HG02571 (cell line): ENCODE measurements around the gene PRICKLE4.

Experiments
- ATAC-seq: cut with Tn5 transposase; IDR thresholded peaks from one replicate; pipeline ENCODE4 v1.9.1; 2021; ENCODE audit warnings: mild to moderate bottlenecking, moderate library complexity; ENCODE audit not compliant: unreplicated experiment

Gene PRICKLE4, protein sequence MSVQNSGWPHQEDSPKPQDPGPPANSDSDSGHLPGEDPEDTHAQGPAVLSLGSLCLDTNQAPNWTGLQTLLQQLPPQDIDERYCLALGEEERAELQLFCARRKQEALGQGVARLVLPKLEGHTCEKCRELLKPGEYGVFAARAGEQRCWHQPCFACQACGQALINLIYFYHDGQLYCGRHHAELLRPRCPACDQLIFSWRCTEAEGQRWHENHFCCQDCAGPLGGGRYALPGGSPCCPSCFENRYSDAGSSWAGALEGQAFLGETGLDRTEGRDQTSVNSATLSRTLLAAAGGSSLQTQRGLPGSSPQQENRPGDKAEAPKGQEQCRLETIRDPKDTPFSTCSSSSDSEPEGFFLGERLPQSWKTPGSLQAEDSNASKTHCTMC

DNA sequence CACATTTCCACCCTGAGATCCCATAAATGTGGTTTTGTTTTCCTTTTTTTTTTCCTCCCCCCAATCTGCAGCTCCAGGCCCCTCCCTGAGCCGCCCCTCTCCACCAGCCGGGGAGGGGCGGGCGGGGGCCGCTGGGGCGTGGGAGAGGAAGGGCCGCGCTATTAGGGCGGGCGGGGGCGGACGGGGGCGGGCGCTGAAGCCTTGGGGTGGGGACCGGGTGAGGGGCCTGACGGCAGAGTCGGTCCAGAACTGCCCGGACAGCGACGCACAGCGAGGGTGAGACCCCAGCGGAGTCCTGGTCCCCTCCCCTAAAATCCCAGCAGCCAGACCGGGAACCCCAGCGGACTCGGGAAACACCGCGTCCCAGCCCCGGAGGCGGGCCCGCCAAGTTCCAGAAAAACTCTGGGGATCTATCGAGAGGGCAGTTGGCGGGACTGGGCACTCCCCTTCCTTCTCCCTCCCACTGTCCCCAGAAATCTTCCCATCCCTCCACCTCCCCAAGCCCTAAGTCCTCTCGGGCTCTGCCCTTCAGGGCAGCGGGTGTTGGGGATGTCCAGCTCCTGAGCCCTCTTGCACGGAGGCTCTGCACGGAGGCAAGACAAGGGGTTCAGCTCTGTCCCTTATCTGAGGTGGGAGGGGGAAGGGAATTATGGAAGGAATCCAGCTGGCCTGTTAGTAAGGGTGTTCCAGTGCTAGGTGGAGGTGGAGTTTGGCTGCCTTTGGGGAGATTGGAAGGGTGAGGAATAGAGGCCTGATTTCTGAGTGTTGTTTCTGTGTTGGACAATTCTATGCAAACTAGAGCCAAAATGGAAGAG, at the start of gene PRICKLE4:
Gene PRICKLE4, plus strand, starts transcription at position 232 of the 815 bp plus-strand sequence. CDS start 2,692 bp downstream, outside the sequence.
- ATAC-seq = no peak

DNA sequence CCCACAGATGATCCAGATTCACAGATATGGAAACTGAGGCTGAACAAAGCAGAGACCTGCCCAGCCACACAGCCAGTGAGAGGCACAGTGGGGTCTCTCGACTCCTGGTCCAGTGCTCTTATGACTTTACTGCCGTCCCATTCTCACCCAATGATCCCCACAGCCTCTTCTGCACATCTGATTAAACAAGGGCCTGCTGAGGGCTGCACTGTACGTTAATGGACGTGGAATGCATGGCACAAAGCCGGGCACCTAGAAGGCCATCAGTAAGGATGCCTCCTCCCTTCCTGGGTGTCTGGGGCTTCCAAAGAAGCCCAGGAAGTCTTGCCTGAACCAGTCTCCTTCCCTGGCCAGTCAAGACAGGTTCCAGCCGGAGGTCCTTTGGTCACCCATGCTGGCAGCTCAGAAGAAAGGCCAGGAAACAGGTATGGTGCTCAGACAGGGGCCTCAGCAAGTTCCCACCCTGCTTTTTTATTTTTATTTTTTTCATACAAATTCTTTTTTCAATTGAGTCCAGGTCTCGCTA, 49.0 kb upstream of the PRICKLE4 start:
- no peak for ATAC-seq

DNA sequence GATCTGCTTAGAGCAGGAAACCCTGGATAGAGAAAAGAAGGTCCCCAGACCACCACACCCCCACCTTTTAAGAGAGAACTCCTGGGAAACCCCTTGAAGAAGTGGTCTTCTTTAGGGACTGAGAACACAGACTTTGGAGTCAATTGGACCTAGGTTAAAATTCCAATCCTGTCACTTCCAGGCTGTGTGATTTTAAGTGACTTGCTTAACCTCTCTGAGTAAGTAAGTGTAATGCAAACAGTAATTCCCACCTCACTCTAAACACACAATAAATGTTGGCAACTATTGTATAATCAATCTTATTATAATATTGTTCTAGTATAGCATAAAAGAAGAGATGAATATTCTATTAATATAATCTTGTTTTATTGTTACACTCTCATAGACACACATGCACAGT, 48.4 kb upstream of the PRICKLE4 start:
- no peak for ATAC-seq

GRCh38 chr6:41732591-41733359, 47.8 kb upstream of the PRICKLE4 start:
- peak; percentile 34 for ATAC-seq

DNA sequence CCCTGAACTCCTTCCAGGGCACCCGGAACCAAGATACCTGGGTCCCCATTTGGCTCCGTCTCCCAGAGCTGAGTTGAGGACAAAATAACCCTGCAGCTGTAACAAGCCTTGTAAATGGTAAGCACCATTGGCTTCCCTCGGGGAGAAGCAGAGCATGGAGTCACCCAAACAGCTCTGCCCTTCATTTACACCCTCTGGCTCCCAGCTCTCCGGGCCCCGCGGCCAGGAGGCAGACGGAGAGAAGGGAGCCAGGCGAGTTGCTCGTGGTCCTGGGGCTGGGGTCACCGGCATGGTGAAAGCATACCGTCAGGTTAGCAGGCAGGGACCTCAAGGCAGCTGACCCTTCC, 47.2 kb upstream of the PRICKLE4 start:
- no peak for ATAC-seq

DNA sequence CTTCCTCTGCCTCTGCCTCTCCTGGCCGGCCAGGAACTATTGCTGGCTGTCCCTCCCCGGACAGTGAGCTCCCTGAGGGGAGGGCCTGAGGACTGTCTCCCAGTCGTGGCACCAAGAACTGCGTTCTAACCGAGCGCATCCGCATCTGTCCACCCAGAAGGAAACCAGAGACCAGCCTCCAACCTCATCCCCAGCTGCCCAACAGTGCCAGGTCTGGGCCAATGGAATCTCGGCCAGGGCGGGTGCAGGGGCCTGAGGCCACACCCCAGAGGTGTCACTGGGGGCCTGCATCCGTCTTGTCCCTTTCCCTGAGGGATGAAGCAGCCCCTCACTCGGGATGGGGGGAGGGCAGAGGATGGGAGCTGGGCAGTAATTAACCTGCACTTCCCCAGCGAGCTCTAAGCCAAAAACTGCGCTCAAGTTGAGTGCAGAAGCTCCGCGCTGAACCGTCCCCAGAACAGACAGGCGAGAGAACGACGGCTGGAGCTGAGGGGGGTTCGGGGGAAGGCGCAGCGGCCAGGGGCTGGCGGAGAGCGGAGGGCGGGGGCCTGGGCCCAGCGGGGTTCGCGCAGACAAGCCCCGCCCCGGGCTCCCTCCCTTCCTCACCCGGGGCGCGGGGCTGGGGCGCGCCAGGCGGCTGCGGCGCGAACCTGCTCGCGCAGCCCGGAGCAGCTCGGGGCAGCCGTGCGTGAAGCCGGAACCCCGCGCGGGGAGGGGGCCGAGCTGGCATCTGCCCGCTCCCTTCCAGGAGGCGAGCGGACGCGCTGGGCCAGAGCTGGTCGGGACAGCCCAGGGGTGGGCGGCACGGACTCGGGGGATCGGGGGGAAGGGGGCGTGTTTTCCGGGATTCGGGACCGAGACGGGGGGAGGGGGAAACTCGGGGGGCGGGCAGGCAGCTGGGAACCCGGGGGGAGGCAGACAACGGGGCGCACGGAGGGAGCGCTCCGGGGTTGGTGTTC, 46.6 kb upstream of the PRICKLE4 start:
- ATAC-seq = peak; percentile 37

DNA sequence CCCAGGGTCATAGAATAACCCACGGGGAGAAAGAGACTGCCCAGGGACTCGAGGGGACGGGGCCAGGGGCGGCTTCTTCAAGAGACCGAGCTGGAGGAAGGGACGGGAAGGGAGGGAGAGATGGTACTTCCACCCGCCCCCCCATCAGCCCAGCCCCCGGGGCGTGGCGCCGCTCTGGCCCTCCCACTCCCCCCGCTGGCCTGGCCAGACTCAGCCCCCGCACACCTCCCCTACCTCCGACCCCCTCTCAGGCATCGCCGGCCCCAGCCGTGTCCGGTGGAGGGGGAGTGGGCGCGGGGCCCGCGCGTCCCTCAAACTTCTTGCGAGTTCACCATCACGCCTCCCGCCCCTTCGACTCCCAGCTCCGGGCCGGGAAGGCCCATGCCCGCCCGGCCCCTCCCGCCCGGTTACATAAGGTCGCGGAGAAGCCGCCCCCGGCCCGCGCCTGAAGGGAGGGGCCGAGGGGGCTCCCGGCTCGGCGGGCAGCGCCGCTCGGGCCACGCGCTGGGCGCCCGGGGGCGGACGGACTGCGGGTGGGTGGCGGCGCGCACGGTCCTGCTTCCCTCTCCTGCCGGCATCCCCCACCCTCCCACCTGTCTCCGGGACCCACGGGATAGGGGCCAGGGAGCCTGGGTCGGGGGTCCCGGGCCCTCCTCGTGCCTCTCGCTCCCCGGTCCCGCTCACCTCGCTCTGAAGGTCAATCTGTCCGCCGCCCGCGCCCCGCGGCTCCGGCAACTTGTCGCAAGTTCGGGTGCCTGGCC, 45.7 kb upstream of the PRICKLE4 start:
- peak; percentile 24 for ATAC-seq

DNA sequence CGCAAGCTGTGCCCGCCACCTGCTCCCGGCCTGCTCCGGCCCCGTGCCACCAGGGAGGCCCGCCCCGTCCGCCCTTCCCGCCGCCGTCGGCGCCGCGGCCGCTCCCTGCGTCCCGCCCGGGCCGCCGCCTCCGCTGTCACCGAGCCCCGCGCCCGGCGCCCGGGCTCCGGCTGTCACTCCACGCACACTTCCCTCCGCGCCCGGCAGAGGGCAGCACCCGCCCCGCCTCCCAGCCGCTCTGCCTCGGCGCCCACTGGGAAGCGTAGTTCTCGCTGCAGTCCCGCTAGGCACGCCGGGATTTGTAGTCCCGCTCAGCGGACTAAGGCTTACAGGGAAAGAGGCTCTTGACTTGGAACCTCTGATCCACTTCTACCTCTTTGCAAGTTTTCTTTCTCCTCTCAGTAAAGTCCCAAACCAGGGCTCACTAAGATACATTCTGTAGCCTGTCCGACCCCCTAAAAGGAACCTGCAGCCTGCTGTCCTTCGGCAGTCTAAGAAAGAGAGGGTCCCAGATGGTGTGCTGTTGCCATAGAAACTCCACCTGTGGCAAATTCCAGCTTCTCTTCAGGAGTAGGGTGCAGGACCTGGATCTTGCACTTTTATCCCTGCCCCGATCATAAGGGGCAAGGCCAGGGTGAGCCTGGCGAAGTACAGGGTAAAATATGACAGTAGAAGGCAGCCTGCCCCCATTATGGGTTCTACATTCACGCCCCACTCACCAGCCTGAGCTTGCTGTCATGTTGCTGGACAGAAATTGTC, 45.0 kb upstream of the PRICKLE4 start, which contains the start of gene TFEB:
Gene TFEB, minus strand, starts transcription at position 182 of the 759 bp plus-strand sequence. CDS start 44,395 bp downstream, outside the sequence.
- ATAC-seq = peak; percentile 39

- no peak for ATAC-seq
These were observed 44.3 kb upstream of the PRICKLE4 start for GRCh38 chr6:41736186-41736733.

GRCh38 chr6:41736800-41737555, 43.6 kb upstream of the PRICKLE4 start:
- ATAC-seq = no peak

DNA sequence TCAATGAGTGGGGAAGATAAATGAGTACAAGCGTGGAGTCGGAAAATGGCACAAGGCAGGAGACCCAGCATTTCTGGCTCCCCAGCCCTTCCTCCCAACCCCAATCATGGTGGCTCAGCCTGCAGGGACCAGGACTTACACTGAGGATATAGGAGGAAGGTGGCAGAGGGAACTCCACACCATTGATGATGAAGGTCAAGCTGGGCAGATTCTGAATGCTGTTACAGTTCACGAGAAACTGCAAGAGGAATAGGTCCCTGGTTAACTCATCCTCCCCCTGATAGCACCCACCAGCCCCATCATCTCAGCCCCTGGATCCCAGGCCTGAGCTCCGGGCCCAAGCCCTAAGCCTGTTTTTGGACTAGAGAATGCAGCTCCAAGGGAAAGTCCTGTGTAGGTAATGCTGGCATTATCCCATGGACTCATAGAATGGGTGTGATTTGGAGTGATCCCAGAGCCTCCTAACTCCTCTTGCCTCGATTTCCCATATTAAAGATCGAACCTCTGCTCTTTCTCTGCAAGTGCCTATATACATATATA, 42.9 kb upstream of the PRICKLE4 start:
- ATAC-seq = no peak

DNA sequence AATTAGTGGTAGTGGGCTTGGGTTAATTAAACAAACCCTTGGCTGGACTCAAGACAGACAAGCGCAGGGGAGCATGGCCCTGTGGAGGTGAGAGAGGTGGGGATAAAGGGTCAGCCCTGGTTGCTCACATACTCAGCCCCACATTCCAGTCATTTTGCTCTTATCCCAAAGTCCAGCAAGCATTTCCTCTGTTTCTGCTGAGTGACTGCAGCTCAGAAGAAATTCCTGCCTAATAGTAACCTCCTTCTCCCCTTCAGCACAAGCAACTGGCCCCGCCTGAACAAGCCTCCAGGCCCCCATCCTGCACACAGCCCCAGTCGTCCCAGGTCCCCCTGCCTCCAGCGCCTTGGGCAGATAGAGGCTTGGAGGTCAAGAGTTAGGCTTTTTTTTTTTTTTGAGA, 41.5 kb upstream of the PRICKLE4 start:
- no peak for ATAC-seq

- no peak for ATAC-seq
These were observed 40.0 kb upstream of the PRICKLE4 start for GRCh38 chr6:41740366-41741162.

DNA sequence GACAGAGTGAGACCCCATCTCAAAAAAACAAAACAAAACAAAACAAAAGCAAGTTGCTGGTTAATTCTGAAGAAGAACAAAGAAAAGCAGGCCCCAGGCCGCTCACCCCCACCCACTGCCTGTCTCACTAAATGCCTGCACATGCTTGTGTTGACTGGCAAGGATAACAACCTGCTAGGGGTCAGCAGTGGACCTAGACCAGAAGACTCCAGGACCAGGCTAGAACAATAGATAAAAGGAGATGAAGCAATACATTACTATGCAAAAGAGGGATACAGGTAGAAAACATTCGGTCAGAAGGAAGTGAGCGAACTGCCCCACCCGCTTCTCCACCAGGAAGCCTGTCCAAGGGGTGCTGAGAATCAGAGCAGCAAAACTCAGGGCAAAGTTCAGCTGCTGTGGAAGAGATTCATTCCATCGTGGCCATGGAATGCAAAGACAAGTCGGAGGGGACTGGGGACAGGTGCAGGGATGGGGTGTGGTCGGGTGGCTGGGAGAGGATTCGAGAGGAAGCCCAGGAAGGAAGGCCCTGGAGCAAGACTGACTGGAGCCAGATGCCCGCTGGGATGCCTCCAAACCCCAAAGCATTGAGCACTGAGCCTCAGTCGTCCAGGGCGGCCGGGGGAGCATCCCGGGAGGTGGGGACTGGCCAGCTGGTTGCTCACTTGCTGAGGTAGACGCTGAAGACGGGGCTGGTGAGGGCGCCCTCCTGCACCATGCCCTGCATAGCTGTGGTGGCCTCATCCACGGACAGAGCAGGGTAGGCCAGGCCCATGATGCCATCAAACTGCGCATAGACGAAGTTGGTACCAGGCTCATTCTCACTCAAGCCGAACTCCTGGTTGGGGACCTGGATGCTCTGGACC, 38.7 kb upstream of the PRICKLE4 start:
- ATAC-seq = no peak
